Psoas muscle (tissue), 8 donors: ENCODE measurements around the gene ANXA2. TPM values are rescaled to one million over a fixed set of nuclear protein-coding genes. Genes with fewer than 3 reads are reported as not detected.
A peak's percentile ranks its signal among the peaks of the same experiment; 100 is the strongest.
"Not testable (repeated sequence)": the region's sequence is repeated elsewhere in the genome, so short reads cannot be mapped to it uniquely, and the experiment has no call there.

ENCODE experiments used
- ATAC-seq, 4 donors: fragments of 200-7000 bp; cut with Tn5 transposase; one replicate each; pipeline ENCODE4 v1.9.1; 2020; ENCODE audit warnings: moderate library complexity in 3 of 4, mild to moderate bottlenecking in 2 of 4
- DNase-seq, 2 donors: peaks; one replicate each; pipeline ENCODE4 v3.0.0-alpha.2; 2020
- H3K27ac ChIP-seq: fragments of 200-600 bp; one replicate; pipeline ENCODE4 v1.8.0; 2022
- H3K27me3 ChIP-seq, 3 donors: fragments of 200-600 bp in 1 of 3; one replicate each; pipeline versions ENCODE4 v1.6.1 to v1.8.0; 2013 to 2022; ENCODE audit warnings: low read length in 2 of 3, mild to moderate bottlenecking in 2 of 3, moderate library complexity in 1 of 3; ENCODE audit not compliant: insufficient read depth in 3 of 3
- H3K36me3 ChIP-seq, 2 donors: fragments of 200-600 bp in 1 of 2; one replicate each; pipeline versions ENCODE4 v1.6.1 to v1.8.0; 2013 to 2022; ENCODE audit warnings: low read depth in 1 of 2, mild to moderate bottlenecking in 1 of 2, moderate library complexity in 1 of 2; ENCODE audit not compliant: insufficient read depth in 1 of 2
- H3K4me1 ChIP-seq: fragments of 200-600 bp; one replicate; pipeline ENCODE4 v1.8.0; 2022
- H3K4me3 ChIP-seq: fragments of 200-600 bp; one replicate; pipeline ENCODE4 v1.8.0; 2022; ENCODE audit warnings: mild to moderate bottlenecking
- H3K9me3 ChIP-seq: fragments of 200-600 bp; one replicate; pipeline ENCODE4 v1.8.0; 2022
- WGBS, 3 donors: extraction: QIAGEN DNeasy Blood & Tissue Kit; methylation state at CpG; one replicate each; pipeline versions ENCODE4 v1.1.6 to v1.1.7; 2013; 5-methylcytosine and 5-hydroxymethylcytosine counted together
- intact Hi-C, 2 donors: fragments of 100-400 bp; cut with DNase I; formaldehyde crosslinking; loops; one replicate each; pipeline versions ENCODE4 v1.11.0 to v1.14.2; 2022
- polyA plus RNA-seq, 3 donors: library from polyadenylated mRNA; stranded (reverse); fragments of 200-250 nt; gene quantifications; one replicate each; pipeline ENCODE4 v1.2.3, GENCODE V29; 2013
- total RNA-seq, 4 donors: library from RNA; stranded (reverse); fragmentation: NEBNext Ultra II Directional in 2 of 4; extraction: Animal tissue kit (Norgen Biotek cat#: 25700) in 2 of 4; gene quantifications; one replicate each; pipeline versions ENCODE4 v1.2.1 to v1.2.4, GENCODE V29; 2021 to 2023
- TF ChIP-seq, protein P1 (sequence below): fragments of 200-600 bp; IDR thresholded peaks from one replicate; pipeline ENCODE4 v1.8.0; 2022; ENCODE audit warnings: antibody characterized with exemption
- donor health status: healthy with polysubstance abuse.
- donor health status: DM: no; HTN: no; CAD: no; lungs with moderate emphysema.
- donor health status: Bipolar disorder and iron deficiency.
- donor health status: healthy.
- donor health status: DM: yes; HTN: yes; CAD: no.
- donor health status: DM: no; HTN: no; CAD: no.
- donor health status: DM: no; HTN: no; CAD: no.
- donor health status: DM: yes; HTN: yes; CAD: no.

ANXA2 gene
- total and polyA plus RNA-seq, 7 donors, result 140 to 2,117 (median 350) TPM

- DNase-seq (no peak), ATAC-seq (no peak)
- intact Hi-C loops, result no loop called here
- TF ChIP-seq, protein P1, sequence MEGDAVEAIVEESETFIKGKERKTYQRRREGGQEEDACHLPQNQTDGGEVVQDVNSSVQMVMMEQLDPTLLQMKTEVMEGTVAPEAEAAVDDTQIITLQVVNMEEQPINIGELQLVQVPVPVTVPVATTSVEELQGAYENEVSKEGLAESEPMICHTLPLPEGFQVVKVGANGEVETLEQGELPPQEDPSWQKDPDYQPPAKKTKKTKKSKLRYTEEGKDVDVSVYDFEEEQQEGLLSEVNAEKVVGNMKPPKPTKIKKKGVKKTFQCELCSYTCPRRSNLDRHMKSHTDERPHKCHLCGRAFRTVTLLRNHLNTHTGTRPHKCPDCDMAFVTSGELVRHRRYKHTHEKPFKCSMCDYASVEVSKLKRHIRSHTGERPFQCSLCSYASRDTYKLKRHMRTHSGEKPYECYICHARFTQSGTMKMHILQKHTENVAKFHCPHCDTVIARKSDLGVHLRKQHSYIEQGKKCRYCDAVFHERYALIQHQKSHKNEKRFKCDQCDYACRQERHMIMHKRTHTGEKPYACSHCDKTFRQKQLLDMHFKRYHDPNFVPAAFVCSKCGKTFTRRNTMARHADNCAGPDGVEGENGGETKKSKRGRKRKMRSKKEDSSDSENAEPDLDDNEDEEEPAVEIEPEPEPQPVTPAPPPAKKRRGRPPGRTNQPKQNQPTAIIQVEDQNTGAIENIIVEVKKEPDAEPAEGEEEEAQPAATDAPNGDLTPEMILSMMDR, result no peak
- 47 to 71% (median 48%) methylated on average over 2 of the region's 2 CpGs for WGBS, 3 donors
- H3K36me3 ChIP-seq, result no peaks in the 10 kb centered on the region
- no peak overlapping the region for H3K27ac ChIP-seq
- H3K9me3 ChIP-seq, result no peaks in the 10 kb centered on the region
- H3K4me3 ChIP-seq, result no peak overlapping the region
- H3K4me1 ChIP-seq, result peaks cover 25% of the 10 kb centered on the region
- H3K27me3 ChIP-seq, result no peaks in the 10 kb centered on the region
Observed at GRCh38 chr15:60405399-60405798, 7.6 kb upstream of the ANXA2 start.

DNA sequence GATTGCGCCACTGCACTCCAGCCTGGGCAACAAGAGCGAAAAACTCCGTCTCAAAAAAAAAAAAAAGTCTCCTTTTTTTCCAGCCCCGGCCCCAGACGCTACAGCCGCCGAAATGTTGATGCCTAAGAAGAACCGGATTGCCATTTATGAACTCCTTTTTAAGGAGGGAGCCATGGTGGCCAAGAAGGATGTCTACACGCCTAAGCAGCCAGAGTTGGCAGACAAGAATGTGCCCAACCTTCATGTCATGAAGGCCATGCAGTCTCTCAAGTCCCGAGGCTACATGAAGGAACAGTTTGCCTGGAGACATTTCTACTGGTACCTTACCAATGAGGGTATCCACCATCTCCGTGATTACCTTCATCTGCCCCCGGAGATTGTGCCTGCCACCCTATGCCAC is 6.6 kb upstream of the ANXA2 start:
- 92 to 94% (median 92%) methylated on average over 11 to 12 of the region's 12 CpGs for WGBS, 3 donors
- not testable (repeated sequence) for ATAC-seq, DNase-seq, H3K9me3 ChIP-seq, H3K4me3 ChIP-seq, H3K27me3 ChIP-seq, H3K36me3 ChIP-seq, H3K27ac ChIP-seq
- H3K4me1 ChIP-seq, result peaks cover 25% of the 10 kb centered on the region
- intact Hi-C loops, result loop anchor here in 1 of 2 donors (5.0 kb wide), 1 partner anchor 33 kb away; no protein-coding TSS in a partner anchor

- peaks cover 0 to 3% of the 10 kb centered on the region in 2 donors for H3K36me3 ChIP-seq
- ATAC-seq, result no peak
Observed at GRCh38 chr15:60400944-60401343, 3.2 kb upstream of the ANXA2 start.

DNA sequence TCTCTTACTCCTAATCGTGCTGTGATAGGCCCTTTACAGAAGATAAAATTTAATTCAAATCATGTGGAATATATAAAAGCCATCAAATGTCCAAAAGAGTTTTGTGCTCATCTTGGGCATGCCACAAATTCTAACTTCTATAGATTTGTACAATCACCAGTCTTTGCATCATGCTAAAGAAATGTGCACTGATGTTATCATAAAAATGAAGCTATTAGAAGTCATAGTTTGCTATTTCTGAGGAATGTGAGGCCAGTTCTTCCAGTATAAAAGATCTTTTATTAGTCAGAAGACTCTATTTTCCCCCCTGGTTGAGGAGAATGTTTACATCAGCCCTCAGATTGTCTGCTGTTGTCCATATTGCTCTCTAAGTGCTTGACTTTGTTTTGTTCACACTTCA is 2.1 kb upstream of the ANXA2 start:
- Histone ChIP-seq H3K4me3 (no peak overlapping the region), H3K36me3 (peaks cover 8 to 13% of the 10 kb centered on the region in 2 donors), H3K27ac (peak overlapping the region; percentile 56), H3K4me1 (peaks cover 14% of the 10 kb centered on the region), H3K9me3 (no peaks in the 10 kb centered on the region), H3K27me3 (no peaks in the 10 kb centered on the region)
- 44 to 76% (median 67%) methylated on average over 1 of the region's 1 CpG for WGBS, 3 donors
- TF ChIP-seq, protein P1, result no peak
- intact Hi-C loops, result loop anchor here (5.0 kb wide), 2 partner anchors 37 to 38 kb away; no protein-coding TSS in a partner anchor
- DNase-seq (no peak), ATAC-seq (no peak)

More at GRCh38 chr15:60400944-60401343, 3.2 kb upstream of the ANXA2 start:
- DNase-seq, result no peak
- Histone ChIP-seq H3K4me3 (no peak overlapping the region), H3K4me1 (peaks cover 4% of the 10 kb centered on the region), H3K9me3 (no peaks in the 10 kb centered on the region), H3K27me3 (no peaks in the 10 kb centered on the region), H3K27ac (no peak overlapping the region)
- 33 to 41% (median 33%) methylated on average over 3 of the region's 3 CpGs for WGBS, 3 donors
- TF ChIP-seq, protein P1, result no peak
- intact Hi-C loops, result loop anchor here in 1 of 2 donors (5.0 kb wide), 1 partner anchor 36 kb away; no protein-coding TSS in a partner anchor

GRCh38 chr15:60399246-60399915 is 1.6 kb upstream of the ANXA2 start:
- intact Hi-C loops, result loop anchor here in 1 of 2 donors (5.0 kb wide), 1 partner anchor 37 kb away; no protein-coding TSS in a partner anchor
- DNase-seq (no peak), ATAC-seq (no peak)
- Histone ChIP-seq H3K9me3 (no peaks in the 10 kb centered on the region), H3K27me3 (no peaks in the 10 kb centered on the region), H3K27ac (peak overlapping the region; percentile 56), H3K36me3 (peaks cover 8 to 17% of the 10 kb centered on the region in 2 donors), H3K4me3 (no peak overlapping the region), H3K4me1 (peaks cover 20% of the 10 kb centered on the region)
- 45 to 65% (median 51%) methylated on average over 21 of the region's 21 CpGs for WGBS, 3 donors
- TF ChIP-seq, protein P1, result no peak
